Left ventricle myocardium superior (tissue), 1 donor: ENCODE data around the gene SYCP2. TPM values are rescaled to one million over a fixed set of nuclear protein-coding genes. Genes with fewer than 3 reads are reported as not detected.

Source experiments
- ATAC-seq: fragments of 200-7000 bp; cut with Tn5 transposase; one replicate; pipeline ENCODE4 v1.9.1; 2020; ENCODE audit warnings: mild to moderate bottlenecking, moderate library complexity
- DNase-seq: peaks from one replicate; pipeline ENCODE4 v3.0.0-alpha.2; 2020
- intact Hi-C: fragments of 100-400 bp; cut with micrococcal nuclease; formaldehyde crosslinking; loops from one replicate; pipeline ENCODE4 v1.11.0; 2022
- total RNA-seq: library from RNA; stranded (reverse); fragmentation: NEBNext Ultra II Directional; extraction: Animal tissue kit (Norgen Biotek cat#: 25700); gene quantifications from one replicate; pipeline ENCODE4 v1.2.1, GENCODE V29; 2021
- donor health status: DM: no; HTN: yes; CAD: no; lungs with severe emphysema.

The SYCP2 gene
- total RNA-seq, 1 donor from 2014 or later: 2.8 TPM

DNA sequence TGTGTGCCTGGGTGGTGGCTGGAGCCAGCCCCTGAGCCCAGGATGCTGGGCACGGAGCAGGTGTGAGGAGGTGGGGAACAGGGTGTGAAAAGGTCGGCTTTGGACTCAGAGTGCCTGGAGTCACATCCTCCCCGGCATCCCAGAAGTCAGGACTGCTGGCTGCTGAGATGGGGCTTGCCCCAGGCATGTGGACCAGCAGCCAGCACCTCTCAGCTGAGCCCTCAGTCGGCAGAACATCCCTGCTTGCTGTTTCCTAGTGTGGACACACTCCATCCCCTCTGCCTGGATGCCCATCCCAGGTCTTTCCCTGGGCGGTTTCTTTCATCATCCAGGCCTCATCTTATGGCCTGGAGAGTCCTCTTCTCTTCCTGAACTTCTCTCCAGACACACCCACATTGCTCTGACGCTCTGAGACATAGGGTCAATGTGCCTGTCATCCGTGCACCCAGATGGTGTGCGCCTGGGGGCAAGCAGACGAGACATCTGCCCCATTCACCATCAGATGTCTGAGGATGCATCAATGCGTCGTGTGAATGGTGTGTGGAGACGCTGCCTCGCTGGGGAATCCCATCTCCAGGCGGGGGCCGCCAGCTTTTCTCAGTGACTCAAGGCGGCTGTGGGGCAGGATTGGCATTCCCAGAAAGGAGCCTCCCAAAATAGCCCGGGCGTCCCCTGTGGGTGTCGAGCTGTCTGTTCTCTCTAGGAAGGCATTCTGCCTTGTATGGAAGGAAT, 104.2 kb downstream of the SYCP2 start:
- ATAC-seq (no peak), DNase-seq (no peak)
- intact Hi-C loops: no loop called here

GRCh38 chr20:59828125-59829053, 105.0 kb downstream of the SYCP2 start:
- DNase-seq (no peak), ATAC-seq (no peak)
- intact Hi-C loops: no loop called here

- DNase-seq (no peak), ATAC-seq (no peak)
- intact Hi-C loops: no loop called here
Measured at GRCh38 chr20:59827138-59828056, 106.0 kb downstream of the SYCP2 start.

DNA sequence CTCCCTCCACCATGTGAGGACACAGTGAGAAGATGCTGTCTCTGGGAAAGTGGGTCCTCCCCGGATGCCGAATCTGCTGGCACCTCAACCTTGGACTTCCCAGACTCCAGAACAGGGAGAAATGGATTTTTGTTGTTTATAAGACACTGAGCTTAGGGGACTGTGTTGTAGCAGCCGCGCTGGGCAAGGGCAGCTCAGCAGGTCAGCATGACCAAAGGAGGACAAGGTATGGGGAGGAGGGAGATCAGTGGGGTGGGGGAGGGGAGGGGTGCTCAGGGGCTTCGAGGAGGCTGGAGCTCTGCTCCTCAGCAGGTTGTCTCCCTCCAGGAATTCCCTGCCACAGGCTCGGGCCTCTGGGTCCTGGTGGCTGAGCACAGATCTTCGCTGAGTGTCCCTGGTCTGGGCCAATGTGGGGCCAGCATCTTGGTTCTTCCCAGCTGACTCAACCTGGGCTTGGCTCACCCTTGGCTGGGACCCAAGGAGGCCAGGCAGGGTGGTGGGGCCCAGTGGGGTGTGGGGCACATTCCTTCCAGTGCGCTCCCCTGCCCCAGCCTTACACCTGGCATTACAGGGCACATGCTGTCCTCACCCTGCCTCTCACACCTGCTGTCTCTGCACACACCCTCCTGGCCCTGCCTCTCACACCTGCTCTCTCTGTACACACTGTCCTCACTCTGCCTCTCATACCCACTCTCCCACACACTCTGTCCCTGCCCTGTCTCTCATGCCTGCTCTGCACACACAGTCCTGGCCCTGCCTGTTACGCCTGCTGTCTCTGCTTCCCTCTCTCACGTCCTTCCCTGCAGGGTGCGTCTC, 107.3 kb downstream of the SYCP2 start:
- intact Hi-C loops: no loop called here
- DNase-seq (peak; percentile 47), ATAC-seq (peak; percentile 80)

- DNase-seq (no peak), ATAC-seq (no peak)
- intact Hi-C loops: no loop called here
Measured at GRCh38 chr20:59825563-59825920, 107.9 kb downstream of the SYCP2 start.

DNA sequence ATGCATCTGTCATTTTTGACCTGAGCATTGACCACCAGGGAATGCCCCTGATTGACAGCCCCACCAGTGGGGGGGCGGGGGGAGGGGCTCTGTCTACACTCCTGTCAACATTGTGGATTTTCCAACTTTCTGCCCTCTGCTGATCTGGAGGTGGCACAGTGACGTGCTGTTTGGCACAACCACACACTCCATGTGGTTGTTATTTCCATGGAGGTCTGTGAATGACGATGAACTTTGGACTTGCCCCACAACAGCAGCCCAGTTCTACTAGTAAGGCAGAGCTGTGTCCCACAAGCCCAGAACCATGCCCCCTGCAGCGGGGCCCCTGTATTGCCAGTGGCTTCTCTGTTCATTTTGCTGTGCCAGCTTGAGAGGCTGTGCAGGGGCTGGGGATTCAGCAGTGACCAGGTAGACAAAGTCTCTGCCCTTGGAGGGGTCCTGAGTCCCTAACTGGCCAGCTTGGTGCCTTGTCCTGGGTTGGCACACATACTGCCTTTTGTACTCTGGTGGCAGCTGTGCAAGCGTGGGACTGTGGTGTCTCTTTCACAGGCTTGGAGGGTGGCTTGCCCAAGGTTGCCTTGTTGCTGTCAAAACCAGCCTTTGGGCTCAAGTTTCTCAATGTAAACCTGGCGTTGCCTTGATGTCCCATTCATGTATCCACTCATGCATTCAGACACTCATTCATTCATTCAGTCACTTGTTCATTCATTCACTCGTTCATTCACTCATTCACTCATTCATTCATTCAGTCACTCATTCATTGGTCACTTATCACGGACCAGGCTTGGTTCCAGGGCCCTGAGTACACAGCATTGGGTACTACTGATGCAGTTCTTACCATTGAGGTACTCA, 108.5 kb downstream of the SYCP2 start:
- DNase-seq: no peak
- intact Hi-C loops: no loop called here
- no peak for ATAC-seq

- no peak for DNase-seq
- ATAC-seq: no peak
- intact Hi-C loops: no loop called here
Measured at GRCh38 chr20:59823491-59824259, 109.8 kb downstream of the SYCP2 start.

- DNase-seq: no peak
- intact Hi-C loops: no loop called here
- ATAC-seq: no peak
Measured at GRCh38 chr20:59823030-59823423, 110.4 kb downstream of the SYCP2 start.

DNA sequence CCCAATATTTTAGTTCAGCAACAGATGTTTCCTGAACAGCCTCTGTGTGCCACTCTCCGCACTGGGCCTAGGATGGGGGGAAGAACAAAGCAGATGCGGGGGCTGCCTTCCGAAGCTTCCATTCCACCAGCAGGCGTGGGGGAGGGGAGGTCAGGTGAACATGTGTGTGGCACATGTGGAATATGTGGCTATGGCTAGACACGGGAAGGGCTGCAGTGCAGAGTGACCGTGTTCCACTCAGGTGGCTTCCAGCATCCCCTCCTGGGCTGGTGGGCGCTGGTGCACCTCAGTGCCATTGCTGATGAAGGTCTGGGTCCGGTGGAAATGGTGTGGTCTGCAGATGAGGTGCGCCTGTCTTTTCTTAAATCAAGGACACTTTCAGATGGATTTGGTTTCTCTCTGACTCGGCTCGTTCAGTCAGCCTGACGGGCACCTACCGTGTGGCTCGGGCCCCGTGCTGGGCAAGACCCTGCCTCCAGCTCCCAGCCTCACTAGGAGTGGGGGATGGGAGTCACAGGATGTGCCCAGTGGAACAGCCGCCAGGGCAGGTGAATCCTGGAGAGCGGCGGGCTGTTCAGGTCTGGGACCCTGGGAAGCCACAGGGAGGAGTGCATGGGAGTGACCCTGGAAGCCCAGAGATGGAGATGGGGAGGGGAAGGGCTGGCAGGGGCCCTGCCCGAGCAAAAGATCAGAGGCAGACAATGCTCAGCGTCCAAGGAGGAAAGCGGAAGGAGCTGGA, 111.0 kb downstream of the SYCP2 start:
- no peak for ATAC-seq
- intact Hi-C loops: no loop called here
- DNase-seq: no peak

- no peak for ATAC-seq
- intact Hi-C loops: no loop called here
- DNase-seq: no peak
Measured at GRCh38 chr20:59821788-59822187, 111.6 kb downstream of the SYCP2 start.

DNA sequence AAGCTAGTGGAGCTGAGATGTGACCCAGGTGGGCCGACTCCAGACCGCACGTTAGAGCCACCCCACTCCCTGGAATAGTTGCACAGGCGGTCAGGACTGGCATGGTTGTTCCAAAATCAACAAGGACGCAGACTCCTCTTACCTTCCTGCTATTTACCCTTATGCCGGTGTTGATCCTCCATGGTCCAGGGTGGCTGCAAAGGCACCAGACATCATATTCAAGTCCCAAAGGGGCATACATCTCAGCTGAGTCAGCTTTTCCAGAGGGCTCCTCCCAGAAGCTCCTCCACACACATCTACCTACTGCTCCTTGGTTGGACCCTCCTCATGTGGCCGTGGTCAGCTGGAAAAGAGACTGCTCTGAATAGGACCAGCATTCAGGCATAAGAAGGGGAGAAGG, 112.2 kb downstream of the SYCP2 start:
- intact Hi-C loops: no loop called here
- no peak for DNase-seq

GRCh38 chr20:59820204-59821041, 113.0 kb downstream of the SYCP2 start:
- intact Hi-C loops: no loop called here
- peak; percentile 84 for DNase-seq
- ATAC-seq: peak; percentile 87

More for the DNA sequence above, 112.2 kb downstream of the SYCP2 start:
- no peak for ATAC-seq

- intact Hi-C loops: no loop called here
- ATAC-seq: no peak
- DNase-seq: no peak
Measured at GRCh38 chr20:59819496-59820203, 113.8 kb downstream of the SYCP2 start.

- intact Hi-C loops: no loop called here
- DNase-seq: no peak
- ATAC-seq: no peak
Measured at GRCh38 chr20:59818911-59819310, 114.5 kb downstream of the SYCP2 start.
